D721Med (cell line): Measurements from ENCODE around the gene RASSF3.
A peak's percentile ranks its signal among the peaks of the same experiment; 100 is the strongest.

Source experiments
- DNase-seq: peaks from one replicate; pipeline ENCODE4 v3.0.0; 2011; ENCODE audit warnings: low spot score; ENCODE audit not compliant: insufficient read length
- FAIRE-seq: peaks from 2 replicates; lab custom pipeline; 2011; peaks lifted over from hg19 to GRCh38; lab: Jason Lieb, UNC
- TF ChIP-seq, protein P1 (sequence below): IDR thresholded peaks from 2 replicates; pipeline ENCODE4 v1.5.1; 2012; ENCODE audit warnings: mild to moderate bottlenecking, control low read depth; ENCODE audit not compliant: insufficient read depth; ENCODE audit errors: missing control alignments

Gene RASSF3

DNA sequence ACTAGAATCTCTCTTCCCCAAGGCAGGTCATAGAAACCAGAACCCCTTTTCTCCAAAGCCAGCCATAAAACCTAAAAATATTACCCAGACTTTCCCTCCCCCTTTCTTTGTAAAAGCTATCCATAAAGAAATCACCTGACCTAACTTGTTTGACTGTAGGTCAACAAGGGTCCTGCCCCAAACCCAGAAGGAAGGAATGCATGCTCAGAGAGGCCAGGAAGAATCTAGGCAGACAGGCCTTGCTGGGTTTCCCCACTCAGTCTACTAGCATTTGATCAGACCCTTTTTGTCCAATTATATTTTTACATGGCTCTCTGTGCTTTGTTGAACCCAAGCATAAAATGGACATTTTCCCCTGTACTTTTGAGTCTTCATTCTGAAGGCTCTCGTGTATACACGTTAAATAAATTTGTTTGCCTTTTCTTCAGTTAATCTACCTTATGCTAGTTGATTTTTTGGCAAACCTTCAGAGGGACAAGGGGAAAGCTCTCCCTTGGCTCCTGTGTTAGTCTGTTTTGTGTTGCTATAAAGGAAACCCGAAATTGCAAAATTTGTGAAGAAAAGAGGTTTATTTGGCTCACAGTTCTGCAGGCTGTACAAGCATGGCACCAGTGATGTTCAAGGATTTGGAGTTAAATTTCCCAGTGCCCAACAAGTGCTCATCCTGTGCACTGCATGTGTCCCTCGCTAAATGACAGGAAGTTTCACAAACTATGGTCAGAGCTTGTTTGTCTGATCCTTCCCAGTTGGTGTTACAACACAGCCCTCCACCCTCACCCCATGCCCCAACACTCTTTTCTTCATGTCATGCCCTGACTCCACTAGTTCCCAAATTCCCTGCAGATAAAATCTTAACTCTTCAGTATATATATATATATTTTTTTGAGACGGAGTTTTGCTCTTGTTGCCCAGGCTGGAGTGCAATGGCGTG is 14.2 kb upstream of the RASSF3 start:
- no peak for DNase-seq
- TF ChIP-seq, protein P1, sequence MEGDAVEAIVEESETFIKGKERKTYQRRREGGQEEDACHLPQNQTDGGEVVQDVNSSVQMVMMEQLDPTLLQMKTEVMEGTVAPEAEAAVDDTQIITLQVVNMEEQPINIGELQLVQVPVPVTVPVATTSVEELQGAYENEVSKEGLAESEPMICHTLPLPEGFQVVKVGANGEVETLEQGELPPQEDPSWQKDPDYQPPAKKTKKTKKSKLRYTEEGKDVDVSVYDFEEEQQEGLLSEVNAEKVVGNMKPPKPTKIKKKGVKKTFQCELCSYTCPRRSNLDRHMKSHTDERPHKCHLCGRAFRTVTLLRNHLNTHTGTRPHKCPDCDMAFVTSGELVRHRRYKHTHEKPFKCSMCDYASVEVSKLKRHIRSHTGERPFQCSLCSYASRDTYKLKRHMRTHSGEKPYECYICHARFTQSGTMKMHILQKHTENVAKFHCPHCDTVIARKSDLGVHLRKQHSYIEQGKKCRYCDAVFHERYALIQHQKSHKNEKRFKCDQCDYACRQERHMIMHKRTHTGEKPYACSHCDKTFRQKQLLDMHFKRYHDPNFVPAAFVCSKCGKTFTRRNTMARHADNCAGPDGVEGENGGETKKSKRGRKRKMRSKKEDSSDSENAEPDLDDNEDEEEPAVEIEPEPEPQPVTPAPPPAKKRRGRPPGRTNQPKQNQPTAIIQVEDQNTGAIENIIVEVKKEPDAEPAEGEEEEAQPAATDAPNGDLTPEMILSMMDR = no peak
- no peak for FAIRE-seq

DNA sequence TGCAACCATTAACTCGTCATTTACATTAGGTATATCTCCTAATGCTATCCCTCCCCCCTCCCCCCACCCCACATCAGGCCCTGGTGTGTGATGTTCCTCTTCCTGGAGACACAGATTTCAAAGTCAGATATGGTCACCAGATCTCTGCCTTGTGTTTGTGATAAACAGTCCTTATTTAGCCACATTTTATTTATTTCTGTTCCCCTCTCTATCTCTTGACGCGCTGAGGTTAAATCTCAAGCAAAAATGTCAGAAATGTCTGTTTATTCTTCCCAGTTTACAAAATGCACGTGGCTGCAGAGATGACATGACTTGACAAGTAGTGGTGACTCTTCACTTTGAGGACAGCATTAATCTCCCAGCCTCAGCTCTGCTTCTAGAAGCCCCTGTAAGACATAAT is 11.5 kb upstream of the RASSF3 start:
- FAIRE-seq (no peak), DNase-seq (no peak)
- TF ChIP-seq, protein P1 = no peak

DNA sequence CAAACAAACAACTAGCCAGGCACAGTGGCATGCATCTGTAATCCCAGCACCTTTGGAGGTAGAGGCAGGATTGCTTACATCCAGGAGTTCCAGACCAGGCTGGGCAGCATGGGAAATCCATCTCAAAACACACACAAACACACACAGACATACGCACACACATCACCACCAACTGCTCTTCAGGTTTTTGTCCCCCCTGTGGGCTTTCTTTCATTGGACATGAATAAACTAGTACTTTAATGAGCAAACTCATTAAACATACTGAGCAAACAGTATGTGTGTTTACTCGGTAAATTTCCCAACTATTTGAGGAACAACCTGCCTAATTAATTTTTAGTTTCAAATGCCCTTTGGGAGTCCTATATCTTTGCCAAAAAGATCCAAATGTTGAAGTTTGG is 10.1 kb upstream of the RASSF3 start:
- no peak for DNase-seq
- no peak for FAIRE-seq
- TF ChIP-seq, protein P1 = no peak

DNA sequence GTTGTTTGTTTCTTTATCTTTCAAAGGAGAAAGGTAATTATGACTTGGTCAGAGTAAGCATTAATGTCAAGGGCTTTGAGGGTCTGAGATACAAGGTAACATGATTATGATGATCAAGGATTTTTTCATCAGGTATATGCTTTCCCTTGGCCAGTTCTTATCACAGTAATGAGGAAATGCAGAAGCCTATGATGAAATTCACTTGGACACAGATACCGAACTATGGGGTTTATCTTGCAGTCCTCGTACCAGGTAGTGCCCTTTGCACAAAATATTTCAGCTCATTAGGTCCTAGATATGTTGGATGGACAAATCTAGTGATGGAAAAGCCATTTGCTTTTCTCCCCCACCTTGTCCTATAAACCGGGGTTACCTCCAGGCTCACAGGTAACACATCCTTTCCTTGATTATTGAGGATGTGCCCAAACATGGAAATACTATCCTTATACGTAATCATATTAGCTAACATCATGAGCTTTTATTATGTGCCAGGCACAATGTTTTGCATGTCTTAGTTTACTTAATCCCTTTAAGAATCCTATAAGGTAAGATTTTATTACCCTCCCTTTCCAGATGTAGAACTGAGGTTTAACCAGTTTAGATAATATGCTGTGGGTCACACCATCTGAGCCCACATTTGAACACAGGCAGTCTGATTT is 7.0 kb upstream of the RASSF3 start:
- TF ChIP-seq, protein P1 = no peak

DNA sequence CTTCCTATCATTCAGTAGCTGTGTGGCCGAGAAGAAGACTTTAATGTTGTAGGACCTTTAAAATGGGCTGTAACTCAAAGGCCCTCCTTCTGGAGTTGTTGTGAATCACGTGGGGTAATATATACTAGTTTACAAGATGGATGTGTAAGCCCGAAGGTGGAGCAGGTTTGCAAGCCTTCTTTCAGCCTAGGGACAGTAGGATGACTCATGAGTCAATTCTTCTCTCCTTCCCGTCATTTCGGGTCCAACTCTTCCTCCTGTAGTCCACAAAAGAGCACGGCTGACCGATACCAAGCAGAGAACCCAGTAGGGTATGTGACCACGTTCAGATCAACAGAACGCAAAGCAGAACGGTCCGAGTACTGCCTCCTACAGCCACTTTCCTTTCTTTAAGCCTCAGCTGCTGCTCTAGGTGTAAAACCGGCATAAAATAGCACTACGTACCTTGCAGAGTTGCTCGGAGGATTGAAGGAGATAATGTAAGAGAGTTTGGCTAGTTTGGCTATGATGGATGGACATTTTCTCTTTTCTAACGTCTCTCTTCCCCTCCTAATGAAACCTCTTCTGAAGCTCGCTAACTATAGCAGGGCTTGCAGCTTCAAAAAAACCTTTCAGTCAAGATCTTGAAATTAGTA is 1.3 kb upstream of the RASSF3 start:
- DNase-seq (no peak), FAIRE-seq (no peak)
- TF ChIP-seq, protein P1 = peak; percentile 3

More for the DNA sequence above, 7.0 kb upstream of the RASSF3 start:
- FAIRE-seq = no peak
- DNase-seq = no peak

DNA sequence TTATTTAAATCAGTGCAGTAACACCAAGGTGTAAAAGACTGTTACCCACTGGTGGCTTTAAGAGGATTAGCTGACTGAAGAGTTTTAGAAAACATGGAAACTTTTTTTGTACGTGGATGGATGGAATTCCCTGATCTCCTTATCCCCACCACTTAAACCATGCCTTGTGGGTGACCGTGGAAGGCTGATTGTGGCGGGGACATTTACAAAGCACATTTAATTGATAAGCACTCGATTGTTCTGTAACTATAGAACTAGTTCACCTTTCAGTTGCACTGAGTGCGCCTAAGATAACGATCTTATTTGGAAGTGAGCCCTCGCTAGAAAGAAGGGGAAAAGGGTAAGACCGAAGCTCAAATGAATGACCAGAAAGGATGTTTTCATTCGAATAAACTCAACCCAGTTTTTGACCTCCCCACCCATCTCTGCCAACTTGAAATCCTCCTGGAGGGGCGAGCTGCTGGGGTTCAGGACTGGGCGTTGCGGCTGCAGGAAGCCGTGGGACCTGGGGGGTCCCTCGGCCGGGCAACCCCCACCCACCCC is 688 bp upstream of the RASSF3 start:
- FAIRE-seq (no peak), DNase-seq (no peak)

More for the DNA sequence above, 688 bp upstream of the RASSF3 start:
- TF ChIP-seq, protein P1 = no peak
